ENCODE results near the gene FAM131B.

Gene FAM131B

GRCh38 chr7:143384661-143385631 lies 22.4 kb upstream of the FAM131B start:
- TF ChIP-seq CTCF (IDR thresholded peaks at IDR 0.05; ENCODE audit: low read length, missing control alignments): no peak
- DNase-seq (ENCODE audit: low read depth): peak; percentile 65
- H3K4me3 ChIP-seq (replicated peaks; ENCODE audit: low read depth, low read length): peak overlapping the region; percentile 95

- H3K4me3 ChIP-seq (replicated peaks; ENCODE audit: low read depth, low read length): peak overlapping the region; percentile 95
- peak; percentile 66 for DNase-seq (ENCODE audit: low read depth)
- TF ChIP-seq CTCF (IDR thresholded peaks at IDR 0.05; ENCODE audit: low read length, missing control alignments): no peak
Measured at GRCh38 chr7:143384148-143384547, 21.6 kb upstream of the FAM131B start.

- DNase-seq (ENCODE audit: low read depth): no peak
- TF ChIP-seq CTCF (IDR thresholded peaks at IDR 0.05; ENCODE audit: low read length, missing control alignments): no peak
- H3K4me3 ChIP-seq (replicated peaks; ENCODE audit: low read depth, low read length): peak overlapping the region; percentile 95
Measured at GRCh38 chr7:143383642-143383957, 21.1 kb upstream of the FAM131B start.

GRCh38 chr7:143382791-143383641 lies 20.5 kb upstream of the FAM131B start:
- TF ChIP-seq CTCF (IDR thresholded peaks at IDR 0.05; ENCODE audit: low read length, missing control alignments): no peak
- H3K4me3 ChIP-seq (replicated peaks; ENCODE audit: low read depth, low read length): peak overlapping the region; percentile 95
- no peak for DNase-seq (ENCODE audit: low read depth)

- peak overlapping the region; percentile 95 for H3K4me3 ChIP-seq (replicated peaks; ENCODE audit: low read depth, low read length)
- TF ChIP-seq CTCF (IDR thresholded peaks at IDR 0.05; ENCODE audit: low read length, missing control alignments): no peak
- DNase-seq (ENCODE audit: low read depth): no peak
Measured at GRCh38 chr7:143382126-143382790, 19.7 kb upstream of the FAM131B start.

GRCh38 chr7:143381427-143382125 lies 19.1 kb upstream of the FAM131B start:
- DNase-seq (ENCODE audit: low read depth): peak; percentile 88

More at GRCh38 chr7:143381427-143382125, 19.1 kb upstream of the FAM131B start:
- no peak for TF ChIP-seq CTCF (IDR thresholded peaks at IDR 0.05; ENCODE audit: low read length, missing control alignments)
- H3K4me3 ChIP-seq (replicated peaks; ENCODE audit: low read depth, low read length): peak overlapping the region; percentile 95

Measured in fibroblast of pulmonary artery (primary cell).